T-cell (primary cell): ENCODE measurements around the gene FHOD3. TPM values are rescaled to one million over a fixed set of nuclear protein-coding genes. Genes with fewer than 3 reads are reported as not detected.

Source experiments
- ATAC-seq, 4 experiments: fragments of 200-7000 bp in 3 of 4; fragments of 150-1000 bp in 1 of 4; cut with Tn5 transposase; replicated peaks in 1 of 4; 1 replicate in 3 of 4; 2 replicates in 1 of 4; pipeline ENCODE4 v1.10.0; 2021; ENCODE audit warnings: moderate library complexity in 3 of 4, mild to moderate bottlenecking in 2 of 4, moderate number of reproducible peaks in 1 of 4
- CTCF ChIA-PET, 2 donors: fragments of 300-600 bp; sonication (Branson Sonifier 250); formaldehyde crosslinking; loops; one replicate each; lab custom pipeline; 2022; ENCODE audit warnings: antibody characterized with exemption in 2 of 2; lab: Charles Lee
- POLR2A ChIA-PET, 2 donors: fragments of 300-600 bp; sonication (Branson Sonifier 250); formaldehyde crosslinking; loops; one replicate each; lab custom pipeline; 2022; ENCODE audit warnings: antibody characterized with exemption in 2 of 2; lab: Charles Lee
- DNase-seq, 35 experiments: peaks; one replicate each; pipeline versions ENCODE4 v3.0.0 to v3.0.0-alpha.2; 2013 to 2023
- H3K27ac ChIP-seq: one replicate; pipeline ENCODE4 v1.5.1; 2013; ENCODE audit warnings: low read length
- H3K27me3 ChIP-seq, 2 experiments: replicated peaks in 1 of 2; 1 replicate in 1 of 2; 2 replicates in 1 of 2; pipeline versions ENCODE4 v1.6.1 to v1.7.0; 2013; ENCODE audit warnings: low read length in 1 of 2, mixed read lengths in 1 of 2; ENCODE audit not compliant: control insufficient read depth in 2 of 2, insufficient read depth in 2 of 2; ENCODE audit errors: extremely low read depth in 1 of 2
- H3K36me3 ChIP-seq, 2 donors: 1 replicate in 1 of 2; 2 replicates in 1 of 2; pipeline versions ENCODE4 v1.6.1 to v1.7.0; 2013; ENCODE audit warnings: low read length in 1 of 2; ENCODE audit not compliant: control insufficient read depth in 2 of 2, insufficient read depth in 1 of 2; ENCODE audit errors: extremely low read depth in 1 of 2
- H3K4me1 ChIP-seq, 2 experiments: 1 replicate in 1 of 2; 2 replicates in 1 of 2; pipeline versions ENCODE4 v1.6.1 to v1.7.0; 2013; ENCODE audit warnings: low read length in 2 of 2, mixed read lengths in 1 of 2; ENCODE audit not compliant: insufficient read depth in 2 of 2, control insufficient read depth in 1 of 2; ENCODE audit errors: extremely low read depth in 1 of 2
- H3K4me3 ChIP-seq, 2 donors: 1 replicate in 1 of 2; 2 replicates in 1 of 2; pipeline versions ENCODE4 v1.5.1 to v1.7.0; 2013; ENCODE audit warnings: mild to moderate bottlenecking in 2 of 2, low read length in 1 of 2, moderate library complexity in 1 of 2; ENCODE audit not compliant: control insufficient read depth in 1 of 2; ENCODE audit errors: extremely low read depth in 1 of 2
- H3K9me3 ChIP-seq: 2 replicates; pipeline ENCODE4 v1.7.0; 2013
- H3K27ac Mint-ChIP-seq, 2 donors: one replicate each; pipeline ENCODE4 v1.8.0; 2020 to 2021; ENCODE audit warnings: mild to moderate bottlenecking in 2 of 2, mixed read lengths in 2 of 2
- H3K27me3 Mint-ChIP-seq, 2 donors: one replicate each; pipeline ENCODE4 v1.8.0; 2021 to 2022; ENCODE audit warnings: mixed read lengths in 2 of 2
- H3K36me3 Mint-ChIP-seq: one replicate; pipeline ENCODE4 v1.8.0; 2021; ENCODE audit warnings: mixed read lengths
- H3K4me1 Mint-ChIP-seq, 3 donors: one replicate each; pipeline ENCODE4 v1.8.0; 2020 to 2022; ENCODE audit warnings: mixed read lengths in 3 of 3, mild to moderate bottlenecking in 1 of 3
- H3K4me3 Mint-ChIP-seq, 3 donors: one replicate each; pipeline ENCODE4 v1.8.0; 2020 to 2022; ENCODE audit warnings: mild to moderate bottlenecking in 3 of 3, mixed read lengths in 3 of 3, moderate library complexity in 3 of 3
- H3K9me3 Mint-ChIP-seq, 3 donors: one replicate each; pipeline ENCODE4 v1.8.0; 2020 to 2022; ENCODE audit warnings: mixed read lengths in 3 of 3
- WGBS: methylation state at CpG from one replicate; pipeline ENCODE4 v1.1.5; 2013; ENCODE audit warnings: missing lambda C conversion rate; ENCODE audit not compliant: insufficient coverage; 5-methylcytosine and 5-hydroxymethylcytosine counted together
- total RNA-seq, 35 experiments: library from RNA in 6 of 35; stranded (reverse) in 6 of 35; fragments of 120-200 nt in 1 of 35; gene quantifications; one replicate each; pipeline versions ENCODE4 v1.2.1 to v1.2.4 and lab custom pipeline; 2013 to 2026

FHOD3 gene
- total RNA-seq, 5 donors from 2014 or later (not counting 1 experiment from before 2014, with no cell fraction given), result 0.06 TPM; not detected in 4

- DNase-seq, result no peak
- H3K27ac Mint-ChIP-seq, result no peak overlapping the region
- ATAC-seq, result no peak
- H3K27me3 Mint-ChIP-seq, result peaks cover 3 to 10% of the 10 kb centered on the region in 2 donors
- H3K4me3 Mint-ChIP-seq, result no peak overlapping the region
- no peak overlapping the region for H3K27ac ChIP-seq
- no peaks in the 10 kb centered on the region for H3K4me1 ChIP-seq
- CTCF ChIA-PET, result no interaction called here
- H3K9me3 ChIP-seq, result no peaks in the 10 kb centered on the region
- 100% methylated on average over 1 of the region's 2 CpGs for WGBS
- no peak overlapping the region for H3K4me3 ChIP-seq
- POLR2A ChIA-PET, result no interaction called here
- H3K36me3 ChIP-seq, result no peaks in the 10 kb centered on the region
- H3K4me1 Mint-ChIP-seq, result no peaks in the 10 kb centered on the region
- H3K27me3 ChIP-seq, result peaks cover 0 to 6% of the 10 kb centered on the region in 2 experiments
- H3K9me3 Mint-ChIP-seq, result no peaks in the 10 kb centered on the region
- H3K36me3 Mint-ChIP-seq, result no peaks in the 10 kb centered on the region
Observed at GRCh38 chr18:36630917-36631316, 333.4 kb downstream of the FHOD3 start.

GRCh38 chr18:36633961-36634412 is 336.5 kb downstream of the FHOD3 start:
- H3K27me3 Mint-ChIP-seq, result peaks cover 3 to 10% of the 10 kb centered on the region in 2 donors
- H3K27me3 ChIP-seq, result peaks cover 0 to 10% of the 10 kb centered on the region in 2 experiments
- no peaks in the 10 kb centered on the region for H3K9me3 ChIP-seq
- no peaks in the 10 kb centered on the region for H3K36me3 ChIP-seq
- CTCF ChIA-PET, result no interaction called here
- no peak overlapping the region for H3K4me3 Mint-ChIP-seq
- H3K27ac Mint-ChIP-seq, result no peak overlapping the region
- DNase-seq, result no peak
- ATAC-seq, result no peak
- H3K4me1 Mint-ChIP-seq, result no peaks in the 10 kb centered on the region
- H3K9me3 Mint-ChIP-seq, result no peaks in the 10 kb centered on the region
- no peak overlapping the region for H3K4me3 ChIP-seq
- H3K4me1 ChIP-seq, result no peaks in the 10 kb centered on the region
- no peaks in the 10 kb centered on the region for H3K36me3 Mint-ChIP-seq
- H3K27ac ChIP-seq, result no peak overlapping the region
- POLR2A ChIA-PET, result no interaction called here
- 63% methylated on average over 1 of the region's 4 CpGs for WGBS

- Histone ChIP-seq H3K27me3 (peaks cover 0 to 10% of the 10 kb centered on the region in 2 experiments), H3K27ac (no peak overlapping the region), H3K4me3 (no peak overlapping the region), H3K36me3 (no peaks in the 10 kb centered on the region), H3K9me3 (no peaks in the 10 kb centered on the region), H3K4me1 (no peaks in the 10 kb centered on the region)
- no peaks in the 10 kb centered on the region for H3K9me3 Mint-ChIP-seq
- H3K27me3 Mint-ChIP-seq, result peaks cover 3 to 10% of the 10 kb centered on the region in 2 donors
- WGBS, result 77% methylated on average over 4 of the region's 7 CpGs
- ATAC-seq (no peak), DNase-seq (no peak)
- H3K4me3 Mint-ChIP-seq, result no peak overlapping the region
- H3K36me3 Mint-ChIP-seq, result no peaks in the 10 kb centered on the region
- H3K27ac Mint-ChIP-seq, result no peak overlapping the region
- H3K4me1 Mint-ChIP-seq, result no peaks in the 10 kb centered on the region
- POLR2A ChIA-PET, result no interaction called here
- CTCF ChIA-PET, result no interaction called here
Observed at GRCh38 chr18:36634573-36635216, 337.2 kb downstream of the FHOD3 start.

- 57% methylated on average over 2 of the region's 2 CpGs for WGBS
- no peaks in the 10 kb centered on the region for H3K4me1 Mint-ChIP-seq
- no peak for ATAC-seq
- Histone ChIP-seq H3K4me1 (no peaks in the 10 kb centered on the region), H3K27ac (no peak overlapping the region), H3K36me3 (no peaks in the 10 kb centered on the region), H3K4me3 (no peak overlapping the region), H3K27me3 (peaks cover 0 to 10% of the 10 kb centered on the region in 2 experiments), H3K9me3 (no peaks in the 10 kb centered on the region)
- ChIA-PET POLR2A (no interaction called here), CTCF (no interaction called here)
- no peak overlapping the region for H3K4me3 Mint-ChIP-seq
- H3K36me3 Mint-ChIP-seq, result no peaks in the 10 kb centered on the region
- H3K9me3 Mint-ChIP-seq, result no peaks in the 10 kb centered on the region
- DNase-seq, result no peak
- no peak overlapping the region for H3K27ac Mint-ChIP-seq
- peaks cover 3 to 10% of the 10 kb centered on the region in 2 donors for H3K27me3 Mint-ChIP-seq
Observed at GRCh38 chr18:36635414-36636096, 338.0 kb downstream of the FHOD3 start.

GRCh38 chr18:36636237-36636817 is 338.8 kb downstream of the FHOD3 start:
- peaks cover 6 to 8% of the 10 kb centered on the region in 2 donors for H3K27me3 Mint-ChIP-seq
- no CpG with 5 or more reads among the region's 2 CpGs for WGBS

GRCh38 chr18:36638224-36638623 is 340.7 kb downstream of the FHOD3 start:
- no peaks in the 10 kb centered on the region for H3K9me3 Mint-ChIP-seq
- WGBS, result 47% methylated on average over 3 of the region's 4 CpGs
- Histone ChIP-seq H3K4me1 (no peaks in the 10 kb centered on the region), H3K27me3 (peaks cover 0 to 6% of the 10 kb centered on the region in 2 experiments), H3K4me3 (no peak overlapping the region), H3K27ac (no peak overlapping the region), H3K36me3 (no peaks in the 10 kb centered on the region), H3K9me3 (no peaks in the 10 kb centered on the region)
- H3K36me3 Mint-ChIP-seq, result no peaks in the 10 kb centered on the region
- no peak overlapping the region for H3K4me3 Mint-ChIP-seq
- ATAC-seq (no peak), DNase-seq (no peak)
- ChIA-PET POLR2A (no interaction called here), CTCF (no interaction called here)
- peaks cover 5 to 6% of the 10 kb centered on the region in 2 donors for H3K27me3 Mint-ChIP-seq
- no peak overlapping the region for H3K27ac Mint-ChIP-seq
- H3K4me1 Mint-ChIP-seq, result no peaks in the 10 kb centered on the region

More at GRCh38 chr18:36636237-36636817, 338.8 kb downstream of the FHOD3 start:
- Mint-ChIP-seq H3K27ac (no peak overlapping the region), H3K36me3 (no peaks in the 10 kb centered on the region), H3K4me1 (no peaks in the 10 kb centered on the region), H3K9me3 (no peaks in the 10 kb centered on the region), H3K4me3 (no peak overlapping the region)
- Histone ChIP-seq H3K4me1 (no peaks in the 10 kb centered on the region), H3K9me3 (no peaks in the 10 kb centered on the region), H3K27ac (no peak overlapping the region), H3K36me3 (no peaks in the 10 kb centered on the region), H3K27me3 (peaks cover 0 to 6% of the 10 kb centered on the region in 2 experiments), H3K4me3 (no peak overlapping the region)
- DNase-seq (no peak), ATAC-seq (no peak)
- ChIA-PET CTCF (no interaction called here), POLR2A (no interaction called here)
